Stimulated activated CD8-positive, alpha-beta memory T cell treated with anti-CD3 and anti-CD28 coated beads, Interleukin-2, amount 100 ng/mL, for 1 hour (primary cell): ENCODE measurements around the gene RASGRF1.
"Not testable (repeated sequence)": the region's sequence is repeated elsewhere in the genome, so short reads cannot be mapped to it uniquely, and the experiment has no call there.

Experiments
- DNase-seq, 2 donors: peaks; one replicate each; pipeline ENCODE4 v3.0.0-alpha.2; 2020; ENCODE audit warnings: low read depth in 2 of 2

RASGRF1 gene

DNA sequence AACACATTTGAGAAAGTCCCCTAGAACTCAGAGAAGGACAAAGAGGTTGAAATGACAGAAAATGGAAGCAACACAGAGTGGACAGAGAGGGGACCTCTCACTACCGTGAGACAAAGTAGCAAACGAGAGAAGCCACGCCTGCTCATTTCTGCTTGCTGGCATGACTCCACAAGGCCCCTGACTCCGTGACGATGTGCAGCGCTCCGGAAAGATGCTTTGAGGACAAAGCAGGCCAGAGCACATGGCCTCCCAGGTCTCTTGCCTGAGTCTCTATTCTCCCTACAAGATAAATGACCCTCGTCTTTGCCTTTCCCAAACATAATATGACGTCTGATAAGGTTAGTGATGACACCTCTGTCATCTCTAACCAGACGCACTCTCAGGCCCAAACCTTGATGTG lies 81.9 kb downstream of the RASGRF1 start:
- no peak for DNase-seq

GRCh38 chr15:79007066-79007465 lies 83.5 kb downstream of the RASGRF1 start:
- DNase-seq: no peak

DNA sequence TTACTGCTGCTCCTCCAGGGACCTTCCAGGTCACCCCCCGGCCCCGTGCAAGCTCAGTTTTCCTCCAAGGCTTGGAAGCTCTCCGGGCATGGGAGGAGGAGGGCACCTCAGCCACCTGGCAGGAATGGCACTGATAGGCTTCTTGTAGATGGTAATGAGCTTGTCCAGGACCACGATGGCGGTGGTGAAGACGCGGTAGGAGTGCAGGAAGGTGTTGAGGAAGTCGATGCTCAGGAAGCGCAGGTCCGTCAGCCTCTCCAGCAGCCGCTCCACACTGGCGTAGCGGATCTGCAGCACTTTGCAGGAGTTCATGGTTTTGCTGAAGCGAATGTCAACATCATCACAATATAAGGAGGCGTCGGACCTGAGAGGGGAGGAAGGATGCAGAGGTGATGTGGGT lies 84.5 kb downstream of the RASGRF1 start:
- no peak for DNase-seq

GRCh38 chr15:79004336-79004735 lies 86.2 kb downstream of the RASGRF1 start:
- DNase-seq: no peak

DNA sequence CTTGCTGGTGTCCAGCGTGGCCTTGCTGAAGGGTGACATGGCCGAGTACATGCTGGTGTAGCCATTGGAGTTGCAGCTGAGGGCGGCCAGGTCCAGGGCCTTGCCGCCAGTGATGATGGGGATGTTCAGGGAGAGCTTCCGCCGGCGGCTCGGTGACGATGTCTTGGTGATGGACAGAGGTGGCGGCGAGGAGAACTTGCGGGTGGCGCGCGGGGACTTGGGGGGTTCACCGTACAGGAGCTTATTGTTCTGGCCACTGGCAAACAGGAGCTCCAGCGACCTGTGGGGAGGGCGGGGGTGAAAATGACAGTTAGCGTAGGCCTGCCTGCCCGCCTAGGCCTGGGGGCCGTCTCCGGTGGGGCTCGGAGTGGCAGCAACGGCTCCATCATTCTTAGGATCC lies 86.7 kb downstream of the RASGRF1 start:
- DNase-seq: no peak

GRCh38 chr15:79003301-79003700 lies 87.3 kb downstream of the RASGRF1 start:
- no peak for DNase-seq

DNA sequence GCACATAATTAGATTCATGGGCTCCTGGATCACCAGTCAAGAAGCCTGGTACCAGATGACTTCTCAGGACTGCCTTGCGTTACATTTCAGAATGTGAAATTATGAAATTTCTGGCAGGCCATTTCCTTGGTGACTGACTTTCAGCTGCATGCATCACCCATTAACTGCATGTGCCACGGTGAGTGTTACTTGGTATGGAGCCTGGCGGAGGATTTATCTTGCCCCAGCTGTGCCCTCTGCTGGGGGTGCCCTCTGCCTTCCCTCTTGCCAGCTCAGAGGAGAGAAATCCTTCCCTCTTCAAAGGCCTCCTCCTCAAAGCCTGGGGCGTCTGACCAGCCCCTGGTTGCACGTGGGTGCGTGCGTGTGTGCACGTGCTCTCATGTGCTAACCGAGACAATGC lies 88.0 kb downstream of the RASGRF1 start:
- no peak for DNase-seq

- DNase-seq: no peak
Measured at GRCh38 chr15:78999636-79000035, 90.9 kb downstream of the RASGRF1 start.

DNA sequence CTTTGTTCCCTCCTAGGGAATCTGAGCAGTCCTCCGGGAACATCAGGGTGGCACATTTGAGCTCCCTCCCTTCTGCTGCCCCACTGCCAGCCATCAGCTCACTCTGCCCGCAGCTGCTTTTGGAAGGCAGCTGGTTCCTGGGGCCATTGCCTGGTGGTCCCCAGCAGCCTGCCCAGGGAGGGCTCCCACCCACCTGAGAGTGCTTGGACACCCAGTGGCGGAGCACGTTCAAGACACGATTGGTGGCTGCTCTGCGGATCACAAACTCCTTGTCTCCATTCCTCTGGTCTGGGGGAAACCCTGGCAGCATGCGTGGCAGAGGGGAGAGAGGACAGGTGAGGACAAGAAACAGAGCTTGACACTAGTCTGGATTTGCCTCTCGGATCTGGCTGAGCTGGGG lies 92.1 kb downstream of the RASGRF1 start:
- DNase-seq: no peak

GRCh38 chr15:78997981-78998499 lies 92.5 kb downstream of the RASGRF1 start:
- DNase-seq: no peak

- DNase-seq: no peak
Measured at GRCh38 chr15:78996894-78997275, 93.7 kb downstream of the RASGRF1 start.

- no peak for DNase-seq
Measured at GRCh38 chr15:78995921-78996893, 94.4 kb downstream of the RASGRF1 start.

DNA sequence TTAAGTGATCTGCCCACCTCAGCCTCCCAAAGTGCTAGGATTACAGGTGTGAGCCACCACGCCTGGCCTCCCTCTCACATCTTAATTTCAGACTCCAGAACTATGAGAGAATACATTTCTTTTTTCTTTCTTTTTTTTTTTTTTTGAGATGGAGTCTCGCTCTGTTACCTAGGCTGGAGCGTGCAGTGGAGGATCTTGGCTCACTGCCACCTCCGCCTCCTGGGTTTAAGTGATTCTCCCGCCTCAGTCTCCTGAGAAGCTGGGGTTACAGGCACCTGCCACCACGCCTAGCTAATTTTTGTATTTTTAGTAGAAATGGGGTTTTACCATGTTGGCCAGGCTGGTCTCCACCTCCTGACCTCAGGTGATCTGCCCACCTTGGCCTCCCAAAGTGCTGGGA lies 95.4 kb downstream of the RASGRF1 start:
- DNase-seq: not testable (repeated sequence)

- DNase-seq: no peak
Measured at GRCh38 chr15:78993931-78994530, 96.5 kb downstream of the RASGRF1 start.

DNA sequence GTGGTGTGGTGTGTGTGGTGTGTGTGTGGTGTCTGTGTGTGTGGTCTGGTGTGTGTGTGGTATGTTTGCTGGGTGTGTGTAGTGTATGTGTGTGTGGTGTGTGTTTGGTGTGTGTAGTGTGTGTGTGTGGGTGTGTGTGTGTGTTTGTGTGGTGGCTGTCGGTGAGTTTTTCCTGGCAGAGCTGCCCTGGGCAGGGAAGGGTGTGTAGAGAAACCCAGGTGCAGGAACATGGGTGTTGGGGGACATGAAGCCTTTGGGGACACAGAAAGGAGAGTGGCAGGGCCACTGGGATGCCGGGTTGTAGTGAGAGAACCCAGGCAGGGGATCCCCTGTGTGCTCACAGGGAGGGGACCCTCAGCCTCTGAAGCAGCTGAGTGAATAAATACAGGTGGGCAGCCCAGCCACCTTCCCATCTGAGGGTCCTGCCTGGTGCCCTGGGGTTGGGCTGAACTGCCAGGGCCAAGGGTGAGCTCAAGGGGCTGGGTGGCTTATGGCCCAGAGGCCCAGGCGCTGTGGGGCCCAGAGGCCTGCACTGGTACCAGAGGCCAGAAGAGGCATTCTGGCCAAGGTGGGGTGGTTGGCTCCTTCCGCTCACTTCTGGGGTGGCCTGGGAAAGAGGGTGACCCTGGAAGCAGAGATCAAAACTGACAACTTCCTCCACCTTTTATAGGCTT lies 97.2 kb downstream of the RASGRF1 start:
- DNase-seq: no peak

DNA sequence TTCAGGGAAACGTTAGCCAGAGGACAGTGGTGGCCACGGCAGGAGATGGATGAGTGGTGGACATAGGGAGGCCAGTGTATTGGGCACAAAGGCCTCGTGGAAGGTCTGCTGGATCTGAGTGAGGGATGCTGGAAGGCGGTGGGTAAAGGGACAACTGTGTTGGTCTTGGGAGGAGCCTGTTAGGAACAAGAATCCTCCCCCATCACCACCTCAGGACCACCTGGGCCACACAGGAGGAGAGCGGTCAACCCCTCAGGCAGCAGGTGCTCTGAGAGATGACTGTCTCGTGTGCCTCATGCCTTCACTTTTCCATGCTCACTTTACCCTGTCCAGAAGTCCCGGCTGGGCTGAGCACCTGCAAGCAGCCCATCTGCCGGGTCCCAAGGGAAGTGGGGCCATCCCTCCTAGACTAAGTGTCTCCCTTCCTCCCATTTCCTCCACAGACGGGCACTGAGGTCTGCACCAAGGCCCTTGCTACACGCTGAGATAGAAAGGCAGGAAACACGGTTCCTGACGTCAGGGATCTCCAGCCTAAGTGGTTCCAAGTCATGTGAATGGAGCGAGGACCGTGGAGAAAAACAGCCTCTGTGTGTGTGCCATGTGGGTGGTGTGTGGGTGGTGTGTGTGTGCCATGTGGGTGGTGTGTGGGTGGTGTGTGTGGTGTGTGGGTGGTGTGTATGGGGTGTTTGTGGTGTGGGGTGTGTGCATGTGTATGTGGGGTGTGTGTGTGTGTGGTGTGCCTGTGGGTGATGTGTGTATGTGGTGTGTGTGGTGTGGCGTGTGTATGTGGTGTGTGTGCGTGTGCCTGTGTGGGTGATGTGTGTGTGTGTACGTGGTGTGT lies 97.9 kb downstream of the RASGRF1 start:
- no peak for DNase-seq

DNA sequence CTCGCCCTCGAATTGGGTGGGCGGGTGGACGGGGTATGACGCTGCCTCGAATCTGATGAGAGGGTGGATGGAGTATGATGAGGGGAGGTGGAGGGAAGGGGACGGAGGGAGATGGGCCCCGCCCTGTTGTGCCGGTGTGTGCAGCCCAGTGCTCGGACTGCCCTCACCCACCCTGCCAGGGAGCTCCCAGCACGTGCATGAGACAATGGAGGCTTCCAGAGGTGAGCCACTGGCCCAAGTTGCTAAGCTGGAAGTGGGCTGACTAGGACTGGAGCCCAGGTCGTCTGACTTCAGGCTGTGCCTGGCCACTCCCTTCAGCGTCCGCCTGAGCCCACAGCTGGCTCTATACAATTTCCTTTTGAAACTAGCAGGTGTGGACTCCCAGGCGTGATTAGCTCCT lies 98.7 kb downstream of the RASGRF1 start:
- DNase-seq: no peak

- no peak for DNase-seq
Measured at GRCh38 chr15:78991476-78991875, 99.1 kb downstream of the RASGRF1 start.

- no peak for DNase-seq
Measured at GRCh38 chr15:78990278-78990677, 100.3 kb downstream of the RASGRF1 start.

DNA sequence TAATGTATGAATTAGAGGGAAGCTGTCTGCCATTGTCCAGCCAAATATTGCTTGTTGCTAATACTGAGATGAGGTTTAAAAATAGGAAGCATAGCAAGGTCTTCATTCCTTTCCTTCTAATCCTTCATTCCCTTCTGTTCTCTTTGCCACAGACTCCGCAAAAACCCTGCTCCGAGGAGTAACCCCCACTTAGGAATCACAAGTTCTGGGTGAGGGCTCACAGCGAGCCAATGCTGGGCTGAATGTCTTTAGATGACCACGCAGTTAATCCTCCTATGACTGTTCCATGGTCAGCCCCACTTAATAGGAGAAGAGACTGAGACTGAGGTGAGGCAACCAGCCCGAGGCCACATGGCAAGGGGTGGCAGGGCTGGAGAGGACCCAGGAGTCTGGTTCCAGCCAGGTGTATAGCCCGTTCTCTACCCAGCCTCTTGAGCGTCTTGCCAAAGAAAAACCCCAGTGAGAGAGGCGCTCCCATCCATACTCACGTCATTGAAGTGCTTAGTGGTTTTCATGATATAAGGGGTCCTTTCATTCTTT lies 100.8 kb downstream of the RASGRF1 start:
- no peak for DNase-seq

DNA sequence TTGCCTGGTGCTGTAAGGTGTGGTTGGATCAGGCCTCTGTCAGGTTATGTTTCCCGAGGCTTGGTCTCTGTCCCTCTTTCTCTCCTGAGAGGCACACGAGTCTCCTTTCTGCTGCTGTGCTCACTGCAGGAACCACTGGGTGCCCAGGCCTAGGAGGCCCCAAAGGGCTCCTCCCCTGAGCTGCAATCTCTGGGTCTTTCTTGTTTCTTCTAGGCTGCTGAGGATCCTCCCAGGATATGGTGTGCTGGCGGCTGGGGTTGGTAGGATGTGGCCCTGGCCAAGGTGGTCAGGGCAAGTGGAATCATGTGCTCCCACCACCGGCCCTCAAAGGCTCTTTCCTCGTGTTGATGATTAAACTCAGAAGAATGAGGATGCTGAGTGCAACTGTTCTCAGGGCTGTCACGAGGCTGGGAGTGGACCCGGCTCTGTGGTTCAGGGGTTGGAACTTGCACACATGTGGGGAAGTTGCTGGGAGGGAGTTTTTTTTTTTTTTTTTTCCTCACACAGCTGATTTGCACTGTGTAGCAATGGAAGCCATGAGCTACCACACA lies 102.1 kb downstream of the RASGRF1 start:
- no peak for DNase-seq
